IMR-90 (cell line): ENCODE results near the gene OR56B4. TPM values are rescaled to one million over a fixed set of nuclear protein-coding genes. Genes with fewer than 3 reads are reported as not detected.
"Not testable (repeated sequence)": the region's sequence is repeated elsewhere in the genome, so short reads cannot be mapped to it uniquely, and the experiment has no call there.

Experiments
- ATAC-seq: fragments of 200-7000 bp; cut with Tn5 transposase; 2 replicates; pipeline ENCODE4 v1.9.1; 2020; ENCODE audit warnings: low read depth, mild to moderate bottlenecking, moderate library complexity
- BruUV-seq: library from RNA; stranded (reverse); fragments of 400-500 nt; replicated peaks from 2 replicates; lab custom pipeline; 2021; lab: Mats Ljungman, UMichigan
- CTCF ChIA-PET: fragments of 300-600 bp; formaldehyde crosslinking; extraction: SDS; loops from one replicate; lab custom pipeline; 2021; ENCODE audit warnings: antibody characterized with exemption; lab: Yijun Ruan, JAX
- POLR2A ChIA-PET: fragments of 300-600 bp; sonication (Branson Sonifier 250); formaldehyde crosslinking; loops from one replicate; lab custom pipeline; 2022; ENCODE audit warnings: antibody characterized with exemption; ENCODE audit not compliant: unreplicated experiment; lab: Charles Lee
- DNase-seq: peaks from one replicate; pipeline ENCODE4 v3.0.0; 2013
- H2AFZ ChIP-seq: replicated peaks from 2 replicates; pipeline ENCODE3; 2013; ENCODE audit warnings: low read length, mild to moderate bottlenecking; ENCODE audit not compliant: poor library complexity
- H2AK5ac ChIP-seq: 2 replicates; pipeline ENCODE4 v1.6.1; 2013; ENCODE audit warnings: low read depth, low read length, inconsistent platforms
- H2AK9ac ChIP-seq: replicated peaks from 2 replicates; pipeline ENCODE3; 2013; ENCODE audit warnings: mild to moderate bottlenecking, low read depth, low read length, moderate library complexity; ENCODE audit not compliant: poor library complexity
- H2BK120ac ChIP-seq: 2 replicates; pipeline ENCODE4 v1.6.1; 2013; ENCODE audit warnings: low read depth, low read length, inconsistent platforms
- H2BK15ac ChIP-seq: 3 replicates; pipeline ENCODE4 v1.6.1; 2013; ENCODE audit warnings: low read depth, low read length, inconsistent platforms
- H2BK20ac ChIP-seq: 2 replicates; pipeline ENCODE4 v1.6.1; 2013; ENCODE audit warnings: low read depth, mild to moderate bottlenecking, inconsistent platforms, low read length, moderate library complexity
- H2BK5ac ChIP-seq: 2 replicates; pipeline ENCODE4 v1.6.1; 2013; ENCODE audit warnings: mild to moderate bottlenecking, low read depth, low read length, inconsistent platforms; ENCODE audit not compliant: poor library complexity, severe bottlenecking
- H3K14ac ChIP-seq: replicated peaks from 2 replicates; pipeline ENCODE4 v1.6.1; 2013; ENCODE audit warnings: low read depth, low read length, inconsistent platforms
- H3K18ac ChIP-seq: 2 replicates; pipeline ENCODE4 v1.6.1; 2013; ENCODE audit warnings: low read depth, low read length, control low read depth
- H3K23ac ChIP-seq: 2 replicates; pipeline ENCODE4 v1.6.1; 2013; ENCODE audit warnings: low read depth, low read length, inconsistent platforms
- H3K27ac ChIP-seq: 2 replicates; pipeline ENCODE4 v1.5.1; 2013; ENCODE audit warnings: mild to moderate bottlenecking, control low read depth, low read length; ENCODE audit not compliant: insufficient read depth
- H3K27me3 ChIP-seq: 2 replicates; pipeline ENCODE4 v1.6.1; 2013; ENCODE audit warnings: low read length; ENCODE audit not compliant: control insufficient read depth, insufficient read depth
- H3K36me3 ChIP-seq: 2 replicates; pipeline ENCODE4 v1.6.1; 2013; ENCODE audit warnings: low read length, mixed read lengths; ENCODE audit not compliant: control insufficient read depth, insufficient read depth
- H3K4ac ChIP-seq: 2 replicates; pipeline ENCODE4 v1.6.1; 2013; ENCODE audit warnings: low read depth, low read length, inconsistent platforms
- H3K4me1 ChIP-seq: 2 replicates; pipeline ENCODE4 v1.6.1; 2013; ENCODE audit warnings: low read length, mixed read lengths; ENCODE audit not compliant: control insufficient read depth, insufficient read depth
- H3K4me2 ChIP-seq: 2 replicates; pipeline ENCODE4 v1.6.1; 2013; ENCODE audit warnings: low read depth, mild to moderate bottlenecking, control low read depth, low read length, moderate library complexity
- H3K4me3 ChIP-seq: 2 replicates; pipeline ENCODE4 v1.5.1; 2013; ENCODE audit warnings: low read depth, mild to moderate bottlenecking, control low read depth, low read length, moderate library complexity; ENCODE audit not compliant: insufficient read depth
- H3K56ac ChIP-seq: 2 replicates; pipeline ENCODE4 v1.6.1; 2013; ENCODE audit warnings: low read length, inconsistent platforms; ENCODE audit not compliant: insufficient read depth; ENCODE audit errors: extremely low read depth
- H3K79me1 ChIP-seq, 2 experiments: 2 replicates each; pipeline ENCODE4 v1.6.1; 2013; ENCODE audit warnings: low read length in 2 of 2, inconsistent platforms in 1 of 2, low read depth in 1 of 2
- H3K9ac ChIP-seq: 2 replicates; pipeline ENCODE4 v1.6.1; 2013; ENCODE audit warnings: low read depth, low read length, control low read depth
- H3K9me1 ChIP-seq: 2 replicates; pipeline ENCODE4 v1.6.1; 2013; ENCODE audit warnings: low read length, inconsistent platforms; ENCODE audit not compliant: insufficient read depth
- H3K9me3 ChIP-seq: 2 replicates; pipeline ENCODE4 v1.6.1; 2013; ENCODE audit warnings: low read length; ENCODE audit not compliant: control insufficient read depth, insufficient read depth
- H4K20me1 ChIP-seq: 2 replicates; pipeline ENCODE4 v1.6.1; 2013; ENCODE audit warnings: low read length, inconsistent platforms; ENCODE audit not compliant: insufficient read depth
- H4K5ac ChIP-seq: 2 replicates; pipeline ENCODE4 v1.6.1; 2013; ENCODE audit warnings: mild to moderate bottlenecking, low read depth, low read length, control low read depth
- H4K8ac ChIP-seq, 2 experiments: 2 replicates each; pipeline ENCODE4 v1.6.1; 2013; ENCODE audit warnings: low read depth in 2 of 2, low read length in 2 of 2, control low read depth in 1 of 2, inconsistent platforms in 1 of 2
- H4K91ac ChIP-seq: 2 replicates; pipeline ENCODE4 v1.6.1; 2013; ENCODE audit warnings: low read depth, low read length, inconsistent platforms; ENCODE audit not compliant: insufficient read depth
- WGBS, 2 experiments: methylation state at CpG; one replicate each; pipeline versions ENCODE4 v1.1.5 to v1.1.7; 2013; ENCODE audit warnings: missing lambda C conversion rate in 2 of 2; ENCODE audit not compliant: insufficient read length in 1 of 2; ENCODE audit errors: extremely low coverage in 2 of 2; 5-methylcytosine and 5-hydroxymethylcytosine counted together
- dilution Hi-C: fragments of 300-500 bp; cut with HindIII; formaldehyde crosslinking; loops from one replicate; pipeline ENCODE4 v1.14.3; 2018; ENCODE audit warnings: low sequenced_read_pairs; ENCODE audit not compliant: unreplicated experiment
- in situ Hi-C: fragments of 300-500 bp; cut with MboI; formaldehyde crosslinking; loops from 3 replicates; pipeline ENCODE4 v1.14.3; 2019; ENCODE audit warnings: low sequenced_read_pairs, inconsistent platforms, mixed read lengths
- intact Hi-C: fragments of 100-400 bp; cut with micrococcal nuclease; formaldehyde crosslinking; loops from 2 replicates; pipeline ENCODE4 v1.10.0; 2022
- polyA plus RNA-seq, 3 experiments: library from polyadenylated mRNA; depleted of rRNA; stranded (reverse); fragments of >200 nt; gene quantifications; 2 replicates each; pipeline ENCODE4 v1.2.3, GENCODE V29; 2012; ENCODE audit warnings: low replicate concordance in 1 of 3
- total RNA-seq: library from RNA; depleted of rRNA; stranded (reverse); fragments of >200 nt; gene quantifications from 2 replicates; pipeline ENCODE4 v1.2.3, GENCODE V29; 2012

The OR56B4 gene
- total and polyA plus RNA-seq, 2 of the 4 experiments (the other 2 are of a cell fraction): not detected

- WGBS, 2 experiments: no CpG with 5 or more reads among the region's 2 CpGs
- not testable (repeated sequence) for ATAC-seq
Observed at GRCh38 chr11:6076443-6076842, 31.0 kb upstream of the OR56B4 start.

More at GRCh38 chr11:6076443-6076842, 31.0 kb upstream of the OR56B4 start:
- H3K4me3 ChIP-seq, H2AFZ ChIP-seq, H3K79me1 ChIP-seq, H3K27me3 ChIP-seq, H3K23ac ChIP-seq, H3K4me2 ChIP-seq, H3K9me1 ChIP-seq, H2AK5ac ChIP-seq, H2BK15ac ChIP-seq, dilution Hi-C loops, H3K4me1 ChIP-seq, in situ Hi-C loops, H2BK20ac ChIP-seq, H2AK9ac ChIP-seq, CTCF ChIA-PET, H4K5ac ChIP-seq, H3K18ac ChIP-seq, H3K36me3 ChIP-seq, BruUV-seq, H3K56ac ChIP-seq, H3K9me3 ChIP-seq, H3K9ac ChIP-seq, H3K14ac ChIP-seq, H3K27ac ChIP-seq, H3K4ac ChIP-seq, H4K91ac ChIP-seq, intact Hi-C loops, POLR2A ChIA-PET, H4K8ac ChIP-seq, DNase-seq, H2BK120ac ChIP-seq, H2BK5ac ChIP-seq, H4K20me1 ChIP-seq: not testable (repeated sequence)
